HCT116 (cell line): ENCODE results near the gene C10orf53. TPM values are rescaled to one million over a fixed set of nuclear protein-coding genes. Genes with fewer than 3 reads are reported as not detected.

Source experiments
- ATAC-seq: fragments of 200-7000 bp; cut with Tn5 transposase; 2 replicates; pipeline ENCODE4 v1.9.1; 2020; ENCODE audit warnings: mild to moderate bottlenecking, moderate library complexity
- BruUV-seq: library from RNA; stranded (reverse); fragments of 400-500 nt; replicated peaks from 2 replicates; lab custom pipeline; 2021; lab: Mats Ljungman, UMichigan
- CTCF ChIA-PET: fragments of 300-600 bp; sonication (Branson Sonifier 250); formaldehyde crosslinking; loops from one replicate; lab custom pipeline; 2021; ENCODE audit warnings: antibody characterized with exemption; lab: Charles Lee
- POLR2A ChIA-PET: fragments of 300-600, 350-600 bp; sonication (Branson Sonifier 250); formaldehyde crosslinking; loops from one replicate; lab custom pipeline; 2021; ENCODE audit warnings: antibody characterized with exemption; lab: Charles Lee
- RAD21 ChIA-PET, 2 experiments: fragments of 300-600 bp; sonication (Branson Sonifier 250); formaldehyde crosslinking; loops; one replicate each; lab custom pipeline; 2023; ENCODE audit warnings: low total read pairs in 2 of 2; ENCODE audit not compliant: uncharacterized antibody in 2 of 2, unreplicated experiment in 2 of 2, low non-redundant PET in 1 of 2; lab: Charles Lee
- DNase-seq: peaks from one replicate; pipeline ENCODE4 v3.0.0-alpha.2; 2010; ENCODE audit warnings: low read depth, low spot score
- H2AFZ ChIP-seq: fragments of 200-600 bp; shearing (Covaris generic), sonication (generic); 2 replicates; pipeline ENCODE4 v1.6.1; 2017; ENCODE audit warnings: low read depth, mixed run types, mixed read lengths, antibody characterized with exemption, low read length; ENCODE audit not compliant: poor library complexity, severe bottlenecking
- H3K27ac ChIP-seq: 2 replicates; pipeline ENCODE4 v1.5.1; 2012; ENCODE audit warnings: low read depth, low read length
- H3K27me3 ChIP-seq: fragments of 200-600 bp; sonication (generic); 2 replicates; pipeline ENCODE4 v1.6.1; 2016; ENCODE audit warnings: mixed run types, low read length, mixed read lengths; ENCODE audit not compliant: insufficient read depth
- H3K36me3 ChIP-seq, 2 experiments: fragments of 200-500 bp in 1 of 2; fragments of 200-600 bp in 1 of 2; sonication (Bioruptor generic) in 1 of 2; sonication (generic) in 1 of 2; 2 replicates each; pipeline versions ENCODE4 v1.5.1 to v1.6.1; 2014 to 2016; ENCODE audit warnings: low read length in 2 of 2, inconsistent platforms in 1 of 2, mixed read lengths in 1 of 2, mixed run types in 1 of 2; ENCODE audit not compliant: insufficient read depth in 2 of 2, control insufficient read depth in 1 of 2
- H3K4me1 ChIP-seq, 2 experiments: fragments of 200-600 bp in 1 of 2; sonication (generic) in 1 of 2; 2 replicates each; pipeline versions ENCODE4 v1.5.1 to v1.6.1; 2012 to 2017; ENCODE audit warnings: low read length in 2 of 2, inconsistent platforms in 1 of 2, mild to moderate bottlenecking in 1 of 2, mixed read lengths in 1 of 2, mixed run types in 1 of 2, moderate library complexity in 1 of 2; ENCODE audit not compliant: insufficient read depth in 2 of 2, control insufficient read depth in 1 of 2
- H3K4me2 ChIP-seq: fragments of 200-600 bp; sonication (generic); 2 replicates; pipeline ENCODE4 v1.6.1; 2017; ENCODE audit warnings: mixed run types, low read length, mixed read lengths
- H3K4me3 ChIP-seq, 2 experiments: fragments of 200-600 bp in 1 of 2; sonication (generic) in 1 of 2; replicated peaks in 1 of 2; 2 replicates each; pipeline ENCODE4 v1.5.1; 2011 to 2016; ENCODE audit warnings: low read length in 2 of 2, control low read depth in 1 of 2, low read depth in 1 of 2, mild to moderate bottlenecking in 1 of 2, mixed read lengths in 1 of 2, mixed run types in 1 of 2
- H3K79me2 ChIP-seq: fragments of 200-600 bp; sonication (generic); 2 replicates; pipeline ENCODE4 v1.6.1; 2017; ENCODE audit warnings: mild to moderate bottlenecking, mixed run types, low read length, moderate library complexity, mixed read lengths; ENCODE audit not compliant: insufficient read depth
- H3K9ac ChIP-seq: fragments of 200-600 bp; sonication (generic); 2 replicates; pipeline ENCODE4 v1.6.1; 2016; ENCODE audit warnings: low read length, mixed read lengths
- H3K9me2 ChIP-seq: fragments of 200-600 bp; sonication (generic), shearing (Covaris generic); 2 replicates; pipeline ENCODE4 v1.6.1; 2017; ENCODE audit warnings: mixed run types, mild to moderate bottlenecking, moderate library complexity; ENCODE audit not compliant: insufficient read depth
- H3K9me3 ChIP-seq, 2 experiments: fragments of 200-500 bp in 1 of 2; fragments of 200-600 bp in 1 of 2; sonication (Bioruptor generic) in 1 of 2; sonication (generic) in 1 of 2; 2 replicates each; pipeline ENCODE4 v1.6.1; 2014 to 2017; ENCODE audit warnings: low read length in 2 of 2, mixed read lengths in 2 of 2, inconsistent platforms in 1 of 2, low read depth in 1 of 2, mild to moderate bottlenecking in 1 of 2, mixed run types in 1 of 2, moderate library complexity in 1 of 2; ENCODE audit not compliant: control insufficient read depth in 1 of 2, insufficient read depth in 1 of 2
- H4K20me1 ChIP-seq: fragments of 200-600 bp; sonication (generic), shearing (Covaris generic); 2 replicates; pipeline ENCODE4 v1.6.1; 2017; ENCODE audit warnings: mixed run types, mild to moderate bottlenecking, moderate library complexity; ENCODE audit not compliant: insufficient read depth
- CBX3 ChIP-seq: IDR thresholded peaks from 2 replicates; pipeline ENCODE4 v1.6.1; 2012; ENCODE audit warnings: low read depth
- CEBPB ChIP-seq: IDR thresholded peaks from 2 replicates; pipeline ENCODE4 v1.6.1; 2012; ENCODE audit warnings: low read depth
- EGR1 ChIP-seq: IDR thresholded peaks from 2 replicates; pipeline ENCODE4 v1.6.1; 2012; ENCODE audit warnings: low read depth
- ELF1 ChIP-seq: IDR thresholded peaks from 2 replicates; pipeline ENCODE4 v1.6.1; 2012; ENCODE audit warnings: low read depth, borderline replicate concordance
- EZH2 ChIP-seq: fragments of 200-600 bp; sonication (generic); IDR thresholded peaks from 2 replicates; pipeline ENCODE4 v1.6.1; 2017; ENCODE audit warnings: antibody characterized with exemption, mixed run types
- EZH2phosphoT487 ChIP-seq: fragments of 200-600 bp; IDR thresholded peaks from 2 replicates; pipeline ENCODE4 v1.6.1; 2018; ENCODE audit warnings: antibody characterized with exemption, borderline replicate concordance
- JUND ChIP-seq: IDR thresholded peaks from 2 replicates; pipeline ENCODE4 v1.6.1; 2012
- POLR2A ChIP-seq: IDR thresholded peaks from 2 replicates; pipeline ENCODE4 v1.7.0; 2011; ENCODE audit warnings: borderline replicate concordance; ENCODE audit not compliant: insufficient read depth, insufficient read length; ENCODE audit errors: extremely low read depth
- RAD21 ChIP-seq: IDR thresholded peaks from 2 replicates; pipeline ENCODE4 v1.6.1; 2012; ENCODE audit warnings: low read depth, mild to moderate bottlenecking
- SP1 ChIP-seq: IDR thresholded peaks from 2 replicates; pipeline ENCODE4 v1.6.1; 2012; ENCODE audit warnings: low read depth
- TCF7L2 ChIP-seq: IDR thresholded peaks from 2 replicates; pipeline ENCODE4 v1.7.0; 2011; ENCODE audit warnings: borderline replicate concordance, inconsistent platforms; ENCODE audit not compliant: insufficient read depth, insufficient read length; ENCODE audit errors: extremely low read depth
- ZFX ChIP-seq: fragments of 450-650 bp; IDR thresholded peaks from 2 replicates; pipeline ENCODE4 v1.6.1; 2017
- intact Hi-C: fragments of 100-400 bp; cut with micrococcal nuclease; formaldehyde crosslinking; loops from 2 replicates; pipeline ENCODE4 v1.10.0; 2022
- total RNA-seq: library from RNA; stranded (reverse); gene quantifications from one replicate; pipeline ENCODE4 v1.2.1, GENCODE V29; 2021; ENCODE audit not compliant: unreplicated experiment
- TF ChIP-seq, protein P1 (sequence below): IDR thresholded peaks from 2 replicates; pipeline ENCODE4 v1.6.1; 2011; ENCODE audit warnings: mild to moderate bottlenecking, low read length, moderate library complexity; ENCODE audit not compliant: insufficient replicate concordance; ENCODE audit errors: extremely low read depth

Gene C10orf53
- total RNA-seq, 1 experiment from 2014 or later = not detected

DNA sequence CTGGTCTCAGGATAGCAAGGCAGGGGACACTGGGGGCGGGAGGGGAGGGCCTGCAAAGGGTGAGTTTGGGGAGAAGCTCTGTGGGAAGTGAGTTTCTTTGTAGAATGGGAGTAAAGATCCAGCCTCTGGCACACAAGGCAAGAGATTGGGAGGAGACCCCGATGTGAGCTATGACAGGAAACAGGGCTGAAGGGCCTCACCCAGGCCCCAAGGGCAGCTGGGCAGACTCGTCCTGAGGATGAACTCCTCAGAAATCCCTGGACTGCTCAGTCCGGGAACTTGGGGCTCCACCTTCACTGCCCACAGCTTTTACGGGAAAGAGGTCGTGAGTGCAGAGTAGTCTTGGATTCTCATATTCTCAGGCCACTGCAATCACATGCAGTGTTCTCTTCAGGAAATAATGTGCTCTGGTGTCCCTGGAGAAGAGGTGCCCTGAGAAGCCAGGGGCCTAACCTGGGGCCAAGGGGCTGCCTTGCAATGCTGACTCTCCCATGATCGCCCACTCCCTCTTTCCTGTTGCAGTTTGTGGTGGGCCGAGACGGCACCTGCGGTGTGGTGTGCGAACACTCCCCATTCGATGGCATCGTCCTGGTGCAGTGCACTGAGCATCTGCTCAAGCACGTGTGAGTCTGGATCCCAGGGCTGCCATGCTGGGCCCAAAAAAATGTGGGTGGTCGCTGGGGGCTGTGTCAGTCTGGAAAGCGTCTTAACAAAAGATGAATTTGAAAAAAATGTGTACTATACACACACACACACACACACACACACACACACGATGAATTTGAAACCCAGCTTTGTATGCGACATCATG is 31.3 kb upstream of the C10orf53 start:
- H4K20me1 ChIP-seq = no peaks in the 10 kb centered on the region
- H3K4me1 ChIP-seq = no peaks in the 10 kb centered on the region
- POLR2A ChIA-PET = no interaction called here
- no peak overlapping the region for H2AFZ ChIP-seq
- TF ChIP-seq EZH2 = no peak
- TF ChIP-seq, all 23 proteins: peak for 0
- DNase-seq (no peak), ATAC-seq (no peak)
- Histone ChIP-seq H3K79me2 (no peaks in the 10 kb centered on the region), H3K4me3 (no peak overlapping the region), H3K36me3 (no peaks in the 10 kb centered on the region), H3K9ac (no peak overlapping the region), H3K9me3 (no peaks in the 10 kb centered on the region), H3K27ac (no peak overlapping the region), H3K27me3 (peaks cover 5% of the 10 kb centered on the region; the same call in 1 of the 2 replicates), H3K9me2 (no peaks in the 10 kb centered on the region), H3K4me2 (no peak overlapping the region)
- ChIA-PET RAD21 (no interaction called here), CTCF (no interaction called here)
- intact Hi-C loops = no loop called here
- BruUV-seq = no TSS peak

DNA sequence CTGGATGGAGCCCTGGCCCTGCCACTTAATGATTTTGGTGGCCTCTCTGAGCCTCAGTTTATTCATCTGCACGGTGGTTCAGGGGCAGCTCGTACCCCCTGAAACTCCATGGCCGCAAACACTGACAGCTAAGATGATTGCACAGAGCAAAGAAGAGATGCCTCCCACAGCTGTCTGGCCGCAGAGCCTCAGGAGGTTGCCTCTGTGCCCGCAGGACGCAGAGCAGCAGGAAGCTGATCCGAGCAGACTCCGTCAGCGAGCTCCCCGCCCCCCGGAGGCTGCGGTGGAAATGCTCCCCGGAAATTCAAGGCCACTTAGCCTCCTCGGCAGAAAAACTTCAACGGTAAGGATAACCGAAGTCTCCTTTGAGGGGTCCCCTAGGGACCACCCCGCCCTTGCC is 30.2 kb upstream of the C10orf53 start:
- H3K4me2 ChIP-seq = no peak overlapping the region
- H3K4me1 ChIP-seq = no peaks in the 10 kb centered on the region
- TF ChIP-seq CBX3 (no peak), ZFX (no peak), JUND (no peak), TCF7L2 (no peak), SP1 (no peak), EGR1 (no peak), ELF1 (no peak), CEBPB (no peak), EZH2 (no peak), EZH2phosphoT487 (no peak), POLR2A (no peak), RAD21 (no peak)
- TF ChIP-seq, protein P1, sequence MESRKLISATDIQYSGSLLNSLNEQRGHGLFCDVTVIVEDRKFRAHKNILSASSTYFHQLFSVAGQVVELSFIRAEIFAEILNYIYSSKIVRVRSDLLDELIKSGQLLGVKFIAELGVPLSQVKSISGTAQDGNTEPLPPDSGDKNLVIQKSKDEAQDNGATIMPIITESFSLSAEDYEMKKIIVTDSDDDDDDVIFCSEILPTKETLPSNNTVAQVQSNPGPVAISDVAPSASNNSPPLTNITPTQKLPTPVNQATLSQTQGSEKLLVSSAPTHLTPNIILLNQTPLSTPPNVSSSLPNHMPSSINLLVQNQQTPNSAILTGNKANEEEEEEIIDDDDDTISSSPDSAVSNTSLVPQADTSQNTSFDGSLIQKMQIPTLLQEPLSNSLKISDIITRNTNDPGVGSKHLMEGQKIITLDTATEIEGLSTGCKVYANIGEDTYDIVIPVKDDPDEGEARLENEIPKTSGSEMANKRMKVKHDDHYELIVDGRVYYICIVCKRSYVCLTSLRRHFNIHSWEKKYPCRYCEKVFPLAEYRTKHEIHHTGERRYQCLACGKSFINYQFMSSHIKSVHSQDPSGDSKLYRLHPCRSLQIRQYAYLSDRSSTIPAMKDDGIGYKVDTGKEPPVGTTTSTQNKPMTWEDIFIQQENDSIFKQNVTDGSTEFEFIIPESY = no peak
- TF ChIP-seq, all 23 proteins: peak for 0
- H3K79me2 ChIP-seq = no peaks in the 10 kb centered on the region
- RAD21 ChIA-PET = no interaction called here
- H3K27ac ChIP-seq = no peak overlapping the region
- POLR2A ChIA-PET = no interaction called here
- no peak for ATAC-seq
- intact Hi-C loops = no loop called here
- H3K9ac ChIP-seq = no peak overlapping the region
- peaks cover 5% of the 10 kb centered on the region; the same call in 1 of the 2 replicates for H3K27me3 ChIP-seq
- no peaks in the 10 kb centered on the region for H4K20me1 ChIP-seq
- no peak for DNase-seq
- no peaks in the 10 kb centered on the region for H3K9me3 ChIP-seq
- H2AFZ ChIP-seq = no peak overlapping the region
- CTCF ChIA-PET = no interaction called here
- no peak overlapping the region for H3K4me3 ChIP-seq
- no TSS peak for BruUV-seq
- no peaks in the 10 kb centered on the region for H3K36me3 ChIP-seq
- H3K9me2 ChIP-seq = no peaks in the 10 kb centered on the region
